Lung microvascular endothelial cell (primary cell): ENCODE data around the gene AURKA. TPM values are rescaled to one million over a fixed set of nuclear protein-coding genes. Genes with fewer than 3 reads are reported as not detected.
"Not testable (repeated sequence)": the region's sequence is repeated elsewhere in the genome, so short reads cannot be mapped to it uniquely, and the experiment has no call there.

ENCODE experiments used
- DNase-seq, 2 donors: peaks; one replicate each; pipeline versions ENCODE4 v3.0.0 to v3.0.0-alpha.2; 2010; ENCODE audit warnings: low read depth in 2 of 2
- total RNA-seq: library from RNA; depleted of rRNA; stranded (reverse); fragments of >200 nt; gene quantifications from 2 replicates; pipeline ENCODE4 v1.2.1, GENCODE V29; 2014

Gene AURKA
- total RNA-seq, 1 donor from 2014 or later, result 3.8 TPM

DNA sequence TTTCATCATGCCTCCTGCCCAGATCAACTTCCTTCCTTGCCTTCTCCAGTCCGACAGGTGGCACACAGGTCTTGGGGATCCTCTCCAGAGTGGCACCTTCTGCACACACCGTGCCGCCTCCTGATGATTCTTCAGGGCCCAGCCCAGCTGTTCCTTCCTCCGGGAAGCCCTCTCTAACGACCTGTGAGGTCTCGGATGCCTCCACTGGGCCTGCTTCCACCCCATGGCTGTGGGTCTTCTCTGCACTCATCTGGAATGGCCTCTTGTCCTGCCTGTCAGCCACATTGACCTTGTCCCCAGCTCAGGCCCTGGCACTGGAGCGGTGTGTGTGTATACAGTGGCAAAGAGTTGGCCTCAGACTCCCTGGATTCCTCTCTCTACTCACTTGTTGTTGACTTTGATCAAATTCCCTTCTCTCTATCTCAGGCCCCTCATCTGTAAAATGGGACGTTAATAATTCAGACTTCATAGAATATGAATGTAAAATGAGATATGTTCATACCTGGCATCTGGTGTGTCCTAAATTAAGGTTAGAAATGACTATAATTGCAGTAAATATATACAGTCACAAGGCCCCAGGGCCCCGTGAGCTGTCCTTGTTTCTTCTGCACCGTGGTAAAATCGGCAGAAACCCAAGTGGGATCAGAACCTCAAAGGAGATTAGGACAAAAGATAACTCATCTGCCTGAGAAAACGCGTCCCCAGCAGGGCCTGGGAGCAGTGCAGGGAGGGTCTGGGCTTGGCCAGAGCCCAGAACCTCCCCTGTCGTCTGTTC, 31.7 kb downstream of the AURKA start:
- DNase-seq, result no peak

DNA sequence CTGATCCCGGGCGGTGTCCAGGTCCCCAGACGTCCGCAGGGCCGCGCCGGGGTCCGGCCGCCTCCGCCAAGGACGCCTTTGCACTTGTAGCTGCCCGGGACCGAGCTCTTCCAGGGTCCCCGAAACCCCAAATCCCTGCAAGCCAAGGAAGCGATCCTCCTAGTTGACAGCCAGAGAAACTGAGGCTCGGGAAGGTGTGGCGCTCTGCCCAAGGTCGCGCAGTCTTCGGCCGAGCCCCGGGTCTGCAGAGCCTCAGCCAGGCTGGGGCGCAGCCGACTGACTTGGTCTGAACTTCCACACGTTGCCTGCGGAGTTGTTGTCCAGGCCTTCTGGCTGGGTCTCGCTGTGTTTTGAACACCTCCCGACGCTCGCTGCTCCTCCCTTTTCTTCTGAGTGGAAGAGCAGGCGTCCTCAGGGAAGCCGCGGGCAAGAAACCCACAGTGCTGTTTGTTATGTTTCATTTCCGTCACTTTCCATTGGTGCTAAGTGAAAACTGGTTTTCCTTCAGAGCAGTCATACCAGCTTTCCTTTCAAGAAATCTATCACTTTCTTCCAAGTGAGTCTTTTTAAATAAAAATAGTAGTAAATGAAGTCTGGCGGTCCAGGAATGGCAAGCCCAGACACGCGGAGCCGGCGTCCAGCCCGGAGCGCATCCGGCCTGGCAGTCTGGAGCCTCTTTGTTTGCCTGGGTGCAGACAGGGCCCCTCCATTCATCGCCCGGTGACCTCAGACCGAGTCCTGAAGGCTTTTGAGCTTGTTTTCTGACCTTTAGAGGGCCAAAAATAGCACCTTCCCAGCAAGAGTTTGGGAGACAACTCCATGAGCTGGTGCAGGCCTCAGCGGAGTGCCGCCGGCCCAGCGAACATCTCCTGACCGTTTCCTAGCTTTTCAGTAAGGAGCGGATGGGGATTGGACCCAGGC, 32.5 kb downstream of the AURKA start:
- DNase-seq, result peak; percentile 41 to 80

DNA sequence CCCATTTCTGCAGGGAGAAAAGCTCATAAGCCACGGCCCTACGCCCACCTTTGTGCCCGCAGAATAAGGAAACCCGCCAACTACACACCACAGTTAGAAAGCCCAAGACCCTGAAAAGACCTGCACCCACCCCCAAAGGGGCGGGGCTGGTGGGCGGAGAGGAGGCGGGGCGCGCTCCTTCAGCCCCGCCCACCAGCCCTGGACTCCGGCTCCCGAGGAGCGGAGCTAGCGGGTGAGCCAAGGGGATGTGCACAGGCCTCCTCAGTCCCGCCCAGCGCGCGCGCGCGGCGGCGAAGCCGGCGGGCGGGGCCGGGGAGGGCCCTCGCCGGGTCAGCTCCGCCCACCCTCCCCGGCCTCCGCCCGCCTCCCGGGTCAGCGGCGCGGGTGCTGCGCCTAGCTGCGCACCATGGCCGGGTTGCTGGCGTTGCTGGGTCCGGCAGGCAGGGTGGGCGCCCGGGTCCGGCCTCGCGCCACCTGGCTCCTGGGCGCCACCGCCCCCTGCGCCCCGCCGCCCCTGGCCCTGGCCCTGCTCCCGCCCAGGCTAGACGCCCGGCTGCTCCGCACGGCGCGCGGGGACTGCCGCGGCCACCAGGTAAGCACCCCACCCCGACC, 33.3 kb downstream of the AURKA start, which contains the start of gene FAM210B:
Gene FAM210B (plus strand): TSS at position 375 of the 612 bp plus-strand sequence. CDS start 32 bp downstream, at position 407.
- DNase-seq, result peak; percentile 85 to 91

DNA sequence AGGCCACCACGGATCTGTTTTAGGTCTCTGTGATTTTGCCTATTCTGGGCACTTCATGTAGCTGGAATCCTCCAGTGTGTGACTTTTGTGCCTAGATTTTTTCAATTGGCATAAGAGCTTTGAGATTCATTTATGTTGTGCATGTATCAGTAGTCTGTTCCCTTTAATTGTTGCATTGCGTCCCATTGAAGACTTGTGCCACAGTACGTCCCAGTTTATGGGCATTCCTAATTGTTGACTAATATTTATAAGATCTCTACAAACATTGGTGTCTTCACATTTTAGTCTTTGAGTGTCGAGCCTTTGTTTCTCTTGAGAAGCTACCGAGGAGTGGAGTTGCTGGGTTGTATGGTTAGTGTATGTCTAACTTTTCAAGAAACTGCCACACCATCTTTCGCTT, 33.9 kb downstream of the AURKA start:
- DNase-seq, result no peak

DNA sequence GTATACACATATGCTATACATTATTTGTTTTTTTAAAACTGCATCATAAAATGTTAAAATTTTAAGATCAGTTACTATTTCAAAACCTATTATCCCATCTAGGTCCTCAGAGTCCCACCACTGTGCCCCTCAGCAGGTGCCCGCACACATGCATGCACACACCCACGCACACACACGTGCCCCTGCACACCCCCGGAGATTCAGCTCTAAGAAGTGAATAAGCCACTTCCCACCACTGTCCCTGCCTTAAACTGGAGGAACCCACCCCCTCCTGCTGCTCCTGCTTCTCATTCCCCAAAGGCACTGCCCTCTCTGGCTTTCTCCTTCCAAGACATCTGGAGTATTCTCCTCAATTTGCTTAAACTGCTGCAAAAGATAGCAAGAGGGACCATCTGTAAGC, 38.7 kb downstream of the AURKA start:
- no peak for DNase-seq

DNA sequence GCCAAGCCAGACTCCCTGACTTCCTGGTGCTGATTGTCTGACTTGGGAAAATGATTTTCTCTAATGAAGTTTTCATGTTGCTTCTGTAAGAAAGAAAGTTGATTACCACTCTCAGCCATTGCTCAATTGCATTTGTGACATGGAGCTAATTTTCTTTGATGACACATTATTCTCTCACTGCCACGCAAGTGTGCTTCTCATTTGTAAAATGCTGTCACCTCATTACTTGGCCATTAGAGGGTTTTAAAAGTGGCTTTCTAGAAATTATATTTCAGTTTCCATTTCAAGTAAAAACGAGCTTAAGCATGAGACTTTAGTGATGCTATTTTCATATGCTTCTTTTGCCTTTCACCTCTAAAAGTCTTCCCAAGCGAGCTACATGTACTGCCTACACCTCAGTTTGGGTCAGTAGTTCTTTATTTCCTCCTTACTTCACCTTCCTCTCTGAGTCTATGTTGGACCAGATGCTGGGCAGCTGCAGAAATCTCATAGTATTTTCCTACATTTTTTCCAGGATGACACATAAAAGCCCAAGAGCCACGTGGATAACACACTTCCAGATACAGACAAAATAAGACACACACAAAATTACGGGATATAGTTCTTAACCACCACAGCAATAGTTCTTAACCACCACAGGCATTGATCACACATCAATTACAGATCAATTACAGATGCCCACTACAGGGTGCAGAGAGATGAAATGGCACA, 39.5 kb downstream of the AURKA start:
- DNase-seq, result no peak

DNA sequence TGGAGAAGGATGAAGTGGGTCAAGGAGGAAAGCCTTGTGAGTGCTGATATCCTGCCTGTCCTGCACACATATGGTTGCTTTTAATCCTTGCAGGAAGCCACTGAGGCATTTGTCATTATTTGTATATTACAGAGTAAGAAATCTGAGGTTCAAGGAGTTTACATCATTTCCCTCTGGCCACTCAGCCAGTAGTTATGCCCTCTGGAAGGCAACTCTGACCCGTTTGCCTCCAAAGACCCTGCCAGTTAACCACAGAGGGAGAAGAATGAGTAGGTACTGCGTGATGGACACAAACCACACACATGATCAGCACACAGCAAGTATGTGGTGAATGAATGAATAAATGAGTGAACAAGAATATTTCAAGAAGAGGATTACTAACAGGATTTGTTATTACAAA, 41.2 kb downstream of the AURKA start:
- peak in 1 of 2 donors; percentile 60 for DNase-seq

DNA sequence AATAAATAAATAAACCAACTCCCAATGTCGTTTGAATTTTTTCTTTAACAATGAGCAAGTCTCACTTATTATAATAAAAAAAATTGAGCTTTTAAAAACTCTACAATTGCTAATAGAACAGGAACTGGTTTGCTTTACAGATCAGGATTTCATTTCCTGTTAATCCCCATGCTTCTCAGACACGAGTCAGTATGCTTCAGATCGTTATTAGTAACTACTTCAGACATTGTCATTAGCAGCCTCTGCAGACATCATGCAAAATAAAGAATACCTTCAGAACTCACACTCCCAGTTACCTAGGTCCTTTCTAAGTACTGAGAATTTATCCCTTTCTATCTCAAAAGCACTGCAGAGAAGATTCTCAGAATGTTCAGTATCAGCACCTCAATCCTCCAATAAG, 43.3 kb downstream of the AURKA start:
- DNase-seq, result peak in 1 of 2 donors; percentile 55

DNA sequence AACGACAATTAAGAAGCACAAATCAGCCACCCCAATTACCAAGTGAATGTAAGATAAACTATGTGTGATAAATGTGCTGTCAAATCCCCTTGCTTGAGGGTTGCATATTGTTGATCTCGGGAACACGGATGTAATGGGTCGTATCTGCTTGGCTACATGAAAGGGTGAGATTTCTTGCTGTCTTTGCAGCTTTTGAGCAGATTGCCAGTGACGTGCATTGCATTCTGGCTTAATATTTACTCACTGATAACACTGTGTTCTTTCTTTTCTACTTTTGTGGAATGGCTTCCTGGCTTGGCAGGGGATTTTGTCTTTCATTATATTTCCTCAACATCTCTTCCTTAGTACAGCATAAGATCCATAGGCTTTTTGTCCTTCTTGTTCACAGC, 43.7 kb downstream of the AURKA start:
- peak in 1 of 2 donors; percentile 5 for DNase-seq

DNA sequence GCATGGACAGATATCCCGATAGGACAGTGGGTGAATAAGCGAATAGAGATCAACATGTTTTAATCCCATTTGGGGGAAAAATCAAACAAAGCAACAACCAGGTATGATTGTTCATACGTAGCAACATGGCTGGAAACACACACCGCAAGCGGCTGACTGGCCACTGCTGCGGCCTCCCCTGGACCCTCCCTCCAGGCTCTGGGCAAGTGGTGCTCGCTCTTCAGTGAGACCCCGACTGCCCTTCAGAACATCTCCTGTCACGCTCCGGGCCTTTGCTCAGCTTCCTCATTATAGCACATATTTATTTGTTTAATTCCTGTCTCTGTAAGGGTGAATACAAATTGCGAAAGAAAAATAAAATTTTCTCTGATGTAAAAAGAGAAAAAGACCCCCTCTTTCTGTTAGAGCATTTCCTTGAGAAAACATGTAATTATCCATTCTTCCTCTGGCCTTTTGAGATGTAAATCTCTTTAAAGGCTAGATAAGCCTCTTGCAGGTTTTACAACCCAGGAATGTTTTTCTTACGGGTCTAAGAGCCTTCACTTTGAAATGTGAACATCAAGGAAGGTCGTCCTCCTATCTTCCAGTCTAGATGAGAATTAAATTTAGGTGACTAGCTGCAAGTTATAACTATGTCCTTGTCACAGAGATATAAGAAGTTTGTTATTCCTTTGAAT, 44.2 kb downstream of the AURKA start:
- DNase-seq, result no peak

DNA sequence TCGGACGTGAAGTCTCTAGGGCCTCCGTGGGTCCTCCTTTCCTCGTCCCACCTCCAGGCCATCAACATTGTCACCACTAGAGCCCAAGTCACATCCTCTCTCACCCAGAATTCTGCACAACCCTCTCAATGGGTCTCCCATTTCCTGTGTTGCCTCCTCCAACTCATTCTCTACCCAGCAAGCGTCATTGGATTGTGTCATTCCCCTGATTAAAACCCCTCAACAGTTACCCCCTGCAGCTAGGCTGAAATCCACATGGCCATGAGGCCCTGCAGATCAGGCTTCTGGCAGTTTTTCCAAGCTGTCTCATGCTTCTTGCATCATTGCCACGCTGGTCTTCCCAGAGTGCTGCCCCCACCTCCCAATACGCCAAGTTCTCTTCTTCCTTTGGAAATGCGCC, 46.1 kb downstream of the AURKA start:
- DNase-seq, result no peak

DNA sequence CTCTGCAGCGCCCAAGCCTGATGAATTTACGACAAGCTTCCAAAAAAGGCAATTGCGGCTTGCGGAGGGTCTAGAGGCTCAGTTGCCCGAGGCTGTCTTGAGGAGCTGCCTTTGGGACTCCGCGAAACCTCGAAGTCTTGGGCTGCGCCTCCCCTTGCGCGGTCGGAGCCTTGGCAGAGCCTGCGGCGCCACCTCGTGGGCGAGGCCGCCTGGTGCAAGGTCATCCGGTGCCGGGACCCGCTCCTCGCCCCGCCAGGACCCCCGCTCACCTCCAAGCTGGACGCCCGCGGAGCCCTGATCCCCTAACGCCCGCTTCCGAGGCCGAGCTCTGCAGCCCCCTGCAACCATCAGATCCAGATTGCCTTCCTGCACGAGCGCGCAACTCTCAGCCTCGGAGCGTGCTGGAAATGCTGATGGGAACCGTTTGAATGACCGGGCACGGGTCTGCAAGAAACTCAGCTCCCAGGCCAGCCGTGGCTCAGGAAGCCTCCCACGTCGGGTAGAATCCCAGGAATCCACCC, 48.1 kb downstream of the AURKA start:
- peak; percentile 14 to 56 for DNase-seq

DNA sequence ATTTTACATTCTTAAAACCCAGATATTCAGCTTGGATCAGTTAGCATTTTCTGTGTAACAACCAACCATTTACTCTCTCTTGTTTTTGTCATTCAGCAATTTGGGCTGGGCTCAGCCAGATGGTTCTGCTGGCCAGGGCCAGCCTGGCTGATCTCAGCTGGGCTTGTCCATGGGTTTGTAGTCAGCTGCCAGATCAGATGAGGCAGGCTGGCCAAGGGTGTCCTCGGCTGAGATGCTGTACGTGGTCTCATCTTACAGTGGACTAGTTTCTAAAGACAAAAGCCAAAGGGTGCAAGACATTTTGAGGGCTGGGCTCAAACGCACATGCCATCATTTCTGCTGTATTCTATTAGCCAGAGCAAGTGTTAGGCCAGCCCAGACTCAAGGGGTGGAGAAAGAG, 49.2 kb downstream of the AURKA start:
- DNase-seq, result no peak

DNA sequence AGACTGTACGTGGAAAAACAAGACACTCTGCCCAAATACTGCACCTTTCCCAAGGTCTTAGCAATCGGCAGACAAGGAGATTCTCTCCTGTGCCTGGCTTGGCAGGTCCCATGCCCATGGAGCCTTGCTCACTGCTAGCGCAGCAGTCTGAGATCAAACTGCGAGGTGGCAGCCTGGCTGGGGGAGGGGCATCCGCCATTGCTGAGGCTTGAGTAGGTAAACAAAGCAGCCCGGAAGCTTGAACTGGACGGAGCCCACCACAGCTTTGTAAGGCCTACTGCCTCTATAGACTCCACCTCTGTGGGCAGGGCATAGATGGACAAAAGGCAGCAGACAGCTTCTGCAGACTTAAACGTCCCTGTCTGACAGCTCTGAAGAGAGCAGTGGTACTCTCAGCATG, 55.3 kb downstream of the AURKA start:
- not testable (repeated sequence) for DNase-seq

DNA sequence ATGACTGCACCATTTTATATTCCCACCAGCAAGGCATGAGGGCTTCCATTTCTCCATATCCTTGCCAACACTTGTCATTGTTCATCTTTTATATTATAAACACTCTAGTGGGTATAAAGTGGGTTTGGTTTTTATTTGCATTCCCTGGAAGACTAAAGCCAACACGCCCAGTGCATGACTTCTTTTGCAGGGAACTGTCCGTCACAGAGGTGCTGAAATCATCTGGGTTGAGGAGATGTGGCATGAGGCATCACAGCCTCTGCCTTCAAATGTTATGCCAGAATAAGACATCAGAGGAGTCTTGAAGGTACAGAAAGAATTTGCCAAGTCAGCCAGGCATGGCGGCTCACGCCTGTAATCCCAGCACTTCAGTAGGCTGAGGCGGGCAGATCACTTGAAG, 63.2 kb downstream of the AURKA start:
- DNase-seq, result peak; percentile 25 to 36

DNA sequence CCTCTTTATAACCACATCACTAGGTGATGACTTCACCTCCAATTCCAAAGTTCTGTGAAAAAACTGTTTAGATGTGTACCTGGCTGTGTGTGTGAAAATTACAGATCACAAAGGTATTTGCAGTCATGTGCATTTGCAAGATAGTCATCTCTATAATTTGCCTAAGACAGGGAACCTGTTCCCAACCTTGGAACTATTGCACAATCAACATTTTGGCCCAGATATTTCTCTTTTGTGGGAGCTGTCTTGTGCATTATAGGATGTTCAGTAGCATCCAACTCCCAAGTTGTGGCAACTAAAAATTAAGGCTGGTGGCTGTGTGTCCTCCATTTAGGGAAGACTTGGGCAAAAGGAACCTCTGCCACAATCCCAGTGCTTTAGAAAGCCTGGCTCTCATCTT, 67.2 kb downstream of the AURKA start:
- no peak for DNase-seq

DNA sequence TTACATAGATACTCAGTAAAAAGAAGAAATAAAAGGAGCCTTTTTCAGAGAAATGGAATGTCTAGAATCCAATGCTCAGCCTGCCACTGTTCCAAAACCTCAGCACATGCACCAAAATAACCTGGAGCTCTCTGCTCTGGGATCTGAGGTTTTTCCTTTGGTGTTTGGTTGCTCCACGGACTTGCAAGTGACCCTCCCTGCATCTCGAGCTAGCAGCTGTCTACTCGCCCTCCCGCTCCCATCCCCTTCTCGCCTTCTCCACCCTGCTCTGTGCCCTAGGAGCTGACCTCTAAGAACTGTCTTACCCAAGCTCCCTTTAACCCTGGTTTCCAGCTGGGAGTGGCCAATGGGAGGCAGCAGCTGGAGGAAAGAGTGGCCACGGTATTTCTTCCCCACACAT, 68.4 kb downstream of the AURKA start:
- no peak for DNase-seq

DNA sequence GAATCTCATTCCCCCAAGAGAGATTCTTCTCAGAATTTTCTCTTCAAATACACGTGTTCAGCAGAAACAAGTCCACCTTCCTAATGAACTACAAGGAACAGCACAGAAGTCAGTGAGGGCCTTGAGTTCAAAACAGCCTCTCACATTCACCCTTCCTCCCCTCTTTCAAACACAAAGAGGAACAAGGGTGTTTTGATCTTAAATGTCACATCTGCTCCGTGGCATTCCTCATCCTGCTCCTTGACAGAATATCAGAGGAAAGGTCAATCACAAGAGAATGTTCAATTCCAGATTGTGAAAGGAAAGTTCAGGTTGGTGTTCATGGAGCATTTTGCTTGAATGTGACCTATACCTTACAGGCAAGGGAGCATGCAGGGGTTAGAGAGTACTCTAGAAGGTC, 68.8 kb downstream of the AURKA start:
- DNase-seq, result no peak

DNA sequence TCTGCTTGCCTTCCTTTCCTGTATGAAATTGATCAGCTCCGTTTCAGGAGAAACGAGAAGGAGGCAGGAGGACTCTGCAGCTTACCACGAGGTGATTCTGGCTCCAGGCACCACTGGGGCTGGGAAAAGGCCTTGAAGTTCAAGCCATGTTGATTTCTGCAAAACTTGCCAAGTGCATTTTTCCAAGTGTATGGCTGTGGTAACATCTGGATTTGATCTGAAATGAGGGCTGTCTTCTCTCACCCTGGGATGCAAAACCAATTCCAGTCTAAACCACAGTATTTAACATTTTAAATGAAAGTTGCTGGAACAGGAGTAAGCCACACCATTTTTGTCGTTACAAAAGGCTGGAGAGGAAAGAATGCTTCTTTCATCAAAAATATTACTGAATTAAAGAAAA, 69.3 kb downstream of the AURKA start:
- no peak for DNase-seq
